ENCODE data around the gene CFH.
"Not testable (repeated sequence)": the region's sequence is repeated elsewhere in the genome, so short reads cannot be mapped to it uniquely, and the experiment has no call there.

CFH gene

GRCh38 chr1:196680107-196680506 is 28.3 kb downstream of the CFH start:
- no peak for TF ChIP-seq CTCF (IDR thresholded peaks at IDR 0.05; ENCODE audit: low read depth, low read length)
- no peak for DNase-seq (ENCODE audit: extremely low read depth, low read depth)

DNA sequence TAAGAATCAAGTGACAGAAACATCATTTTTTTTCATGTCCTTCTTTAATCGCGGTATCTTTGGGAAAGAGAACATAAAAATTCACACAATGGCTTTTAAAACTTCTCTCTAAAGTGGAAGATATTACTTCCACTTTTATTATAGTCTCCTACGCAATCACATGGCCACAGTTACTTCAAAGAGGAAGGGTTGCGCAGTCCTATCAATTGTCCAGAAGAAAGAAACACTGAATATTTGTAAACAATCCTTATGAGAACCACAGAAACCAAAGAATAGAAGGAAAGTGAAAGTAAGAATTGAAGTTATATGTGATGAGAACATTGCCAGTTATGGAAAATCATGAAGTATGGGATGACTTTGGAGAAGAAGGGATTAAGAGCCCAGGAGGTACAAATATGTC is 32.6 kb downstream of the CFH start:
- no peak for TF ChIP-seq CTCF (IDR thresholded peaks at IDR 0.05; ENCODE audit: low read depth, low read length)
- DNase-seq (ENCODE audit: extremely low read depth, low read depth), result no peak

- DNase-seq (ENCODE audit: extremely low read depth, low read depth), result no peak
- TF ChIP-seq CTCF (IDR thresholded peaks at IDR 0.05; ENCODE audit: low read depth, low read length), result no peak
These were observed 33.7 kb downstream of the CFH start for GRCh38 chr1:196685506-196685905.

- no peak for DNase-seq (ENCODE audit: extremely low read depth, low read depth)
- TF ChIP-seq CTCF (IDR thresholded peaks at IDR 0.05; ENCODE audit: low read depth, low read length), result no peak
These were observed 37.2 kb downstream of the CFH start for GRCh38 chr1:196689001-196689400.

DNA sequence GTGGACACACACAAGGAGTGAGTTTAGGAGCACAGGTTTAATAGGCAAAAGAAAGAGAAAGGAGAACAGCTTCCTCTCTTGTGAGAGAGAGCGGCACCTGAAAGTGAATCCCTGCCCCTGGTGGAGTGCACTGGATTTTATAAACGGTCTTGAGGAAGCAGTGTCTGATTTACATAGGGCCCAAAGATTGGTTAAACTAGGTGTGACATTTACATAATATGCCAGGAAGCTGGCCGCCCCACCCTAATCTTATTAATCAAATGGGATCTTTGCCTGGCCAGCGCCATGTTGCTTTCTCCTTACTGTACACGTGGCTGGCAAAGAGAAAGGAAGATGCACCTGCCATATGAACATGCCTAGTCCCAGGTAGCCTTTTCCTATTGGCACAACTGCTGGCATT is 38.7 kb downstream of the CFH start:
- TF ChIP-seq CTCF (IDR thresholded peaks at IDR 0.05; ENCODE audit: low read depth, low read length), result no peak
- DNase-seq (ENCODE audit: extremely low read depth, low read depth), result no peak

DNA sequence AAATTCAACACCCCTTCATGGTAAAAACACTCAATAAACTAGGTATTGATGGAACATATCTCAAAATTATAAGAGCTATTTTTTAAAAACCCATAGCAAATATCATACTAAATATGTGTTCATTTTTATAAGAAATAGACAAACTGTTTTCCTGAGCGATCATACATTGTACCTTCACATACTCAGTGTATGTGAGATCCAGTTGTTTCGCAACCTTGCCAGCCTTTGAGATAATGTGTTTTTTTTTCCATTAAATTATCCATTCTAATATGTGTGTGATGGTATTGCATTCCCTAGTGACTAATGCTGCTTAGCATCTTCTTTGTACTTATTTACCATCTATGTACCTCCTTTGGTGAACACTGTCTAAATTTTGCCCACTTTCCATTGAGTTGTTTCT is 47.1 kb downstream of the CFH start:
- no peak for TF ChIP-seq CTCF (IDR thresholded peaks at IDR 0.05; ENCODE audit: low read depth, low read length)
- no peak for DNase-seq (ENCODE audit: extremely low read depth, low read depth)

GRCh38 chr1:196701144-196701543 is 49.3 kb downstream of the CFH start:
- TF ChIP-seq CTCF (IDR thresholded peaks at IDR 0.05; ENCODE audit: low read depth, low read length), result no peak
- no peak for DNase-seq (ENCODE audit: extremely low read depth, low read depth)

DNA sequence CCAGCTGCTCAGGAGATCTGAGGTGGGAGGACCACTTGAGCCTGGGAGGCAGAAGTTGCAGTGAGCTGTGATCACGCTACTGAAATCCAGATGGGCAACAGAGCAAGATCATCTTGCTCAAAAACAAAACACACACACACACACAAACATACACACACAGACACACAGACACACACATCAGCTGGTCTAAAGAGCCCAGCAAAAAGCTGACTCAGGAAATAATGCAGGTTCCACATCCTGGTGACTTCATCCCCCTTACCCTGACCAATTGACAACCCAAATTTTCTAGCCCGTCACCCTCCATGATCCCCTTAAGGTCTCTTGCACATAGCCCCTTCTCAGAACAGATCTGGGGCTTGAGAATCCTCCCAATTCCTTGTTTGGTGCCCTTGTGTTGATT is 58.0 kb downstream of the CFH start:
- DNase-seq (ENCODE audit: extremely low read depth, low read depth), result not testable (repeated sequence)
